ENCODE results near the gene HLA-DQA2.
"Not testable (repeated sequence)": the region's sequence is repeated elsewhere in the genome, so short reads cannot be mapped to it uniquely, and the experiment has no call there.

HLA-DQA2 gene

GRCh38 chr6:32741031-32741960, at the start of gene HLA-DQA2:
Gene HLA-DQA2, plus strand, starts transcription at chr6:32741391. Its CDS starts 53 bp downstream, at chr6:32741444.
- DNase-seq, result no peak
- in situ Hi-C loops (cut with HindIII; ENCODE audit: low pct_ligation_motif_present, low pct_unique_long_range_greater_than_20kb, low sequenced_read_pairs), result no loop called here

GRCh38 chr6:32692019-32692418, 49.2 kb upstream of the HLA-DQA2 start:
- in situ Hi-C loops (cut with HindIII; ENCODE audit: low pct_ligation_motif_present, low pct_unique_long_range_greater_than_20kb, low sequenced_read_pairs), result no loop called here
- no peak for DNase-seq

GRCh38 chr6:32697031-32697430, 44.2 kb upstream of the HLA-DQA2 start:
- DNase-seq, result no peak
- in situ Hi-C loops (cut with HindIII; ENCODE audit: low pct_ligation_motif_present, low pct_unique_long_range_greater_than_20kb, low sequenced_read_pairs), result no loop called here

- peak; percentile 47 for DNase-seq
- in situ Hi-C loops (cut with HindIII; ENCODE audit: low pct_ligation_motif_present, low pct_unique_long_range_greater_than_20kb, low sequenced_read_pairs), result no loop called here
Observed at GRCh38 chr6:32700391-32701040, 40.7 kb upstream of the HLA-DQA2 start.

- no peak for DNase-seq
- in situ Hi-C loops (cut with HindIII; ENCODE audit: low pct_ligation_motif_present, low pct_unique_long_range_greater_than_20kb, low sequenced_read_pairs), result no loop called here
Observed at GRCh38 chr6:32703347-32703746, 37.8 kb upstream of the HLA-DQA2 start.

GRCh38 chr6:32705164-32705563, 36.0 kb upstream of the HLA-DQA2 start:
- in situ Hi-C loops (cut with HindIII; ENCODE audit: low pct_ligation_motif_present, low pct_unique_long_range_greater_than_20kb, low sequenced_read_pairs); DNase-seq: not testable (repeated sequence)

- in situ Hi-C loops (cut with HindIII; ENCODE audit: low pct_ligation_motif_present, low pct_unique_long_range_greater_than_20kb, low sequenced_read_pairs), result no loop called here
- DNase-seq, result no peak
Observed at GRCh38 chr6:32709625-32710024, 31.6 kb upstream of the HLA-DQA2 start.

- in situ Hi-C loops (cut with HindIII; ENCODE audit: low pct_ligation_motif_present, low pct_unique_long_range_greater_than_20kb, low sequenced_read_pairs), result no loop called here
- no peak for DNase-seq
Observed at GRCh38 chr6:32713241-32713640, 27.9 kb upstream of the HLA-DQA2 start.

GRCh38 chr6:32716396-32716795, 24.8 kb upstream of the HLA-DQA2 start:
- DNase-seq, result no peak
- in situ Hi-C loops (cut with HindIII; ENCODE audit: low pct_ligation_motif_present, low pct_unique_long_range_greater_than_20kb, low sequenced_read_pairs), result no loop called here

- in situ Hi-C loops (cut with HindIII; ENCODE audit: low pct_ligation_motif_present, low pct_unique_long_range_greater_than_20kb, low sequenced_read_pairs), result no loop called here
Observed at GRCh38 chr6:32718879-32719278, 22.3 kb upstream of the HLA-DQA2 start.

GRCh38 chr6:32738126-32738525, 3.1 kb upstream of the HLA-DQA2 start:
- no peak for DNase-seq

More at GRCh38 chr6:32718879-32719278, 22.3 kb upstream of the HLA-DQA2 start:
- no peak for DNase-seq

GRCh38 chr6:32742374-32742773, 1.2 kb downstream of the HLA-DQA2 start:
- DNase-seq, result no peak
- in situ Hi-C loops (cut with HindIII; ENCODE audit: low pct_ligation_motif_present, low pct_unique_long_range_greater_than_20kb, low sequenced_read_pairs), result no loop called here

More at GRCh38 chr6:32738126-32738525, 3.1 kb upstream of the HLA-DQA2 start:
- in situ Hi-C loops (cut with HindIII; ENCODE audit: low pct_ligation_motif_present, low pct_unique_long_range_greater_than_20kb, low sequenced_read_pairs), result no loop called here

GRCh38 chr6:32744776-32745175, 3.6 kb downstream of the HLA-DQA2 start:
- in situ Hi-C loops (cut with HindIII; ENCODE audit: low pct_ligation_motif_present, low pct_unique_long_range_greater_than_20kb, low sequenced_read_pairs), result no loop called here

GRCh38 chr6:32745649-32746048, 4.5 kb downstream of the HLA-DQA2 start:
- in situ Hi-C loops (cut with HindIII; ENCODE audit: low pct_ligation_motif_present, low pct_unique_long_range_greater_than_20kb, low sequenced_read_pairs); DNase-seq: not testable (repeated sequence)

More at GRCh38 chr6:32744776-32745175, 3.6 kb downstream of the HLA-DQA2 start:
- no peak for DNase-seq

- in situ Hi-C loops (cut with HindIII; ENCODE audit: low pct_ligation_motif_present, low pct_unique_long_range_greater_than_20kb, low sequenced_read_pairs), result no loop called here
- no peak for DNase-seq
Observed at GRCh38 chr6:32752580-32752979, 11.4 kb downstream of the HLA-DQA2 start.

GRCh38 chr6:32759669-32760068, 18.5 kb downstream of the HLA-DQA2 start:
- in situ Hi-C loops (cut with HindIII; ENCODE audit: low pct_ligation_motif_present, low pct_unique_long_range_greater_than_20kb, low sequenced_read_pairs), result no loop called here
- no peak for DNase-seq

GRCh38 chr6:32761072-32761471, 19.9 kb downstream of the HLA-DQA2 start:
- in situ Hi-C loops (cut with HindIII; ENCODE audit: low pct_ligation_motif_present, low pct_unique_long_range_greater_than_20kb, low sequenced_read_pairs), result no loop called here
- no peak for DNase-seq

GRCh38 chr6:32761548-32761947, 20.4 kb downstream of the HLA-DQA2 start:
- in situ Hi-C loops (cut with HindIII; ENCODE audit: low pct_ligation_motif_present, low pct_unique_long_range_greater_than_20kb, low sequenced_read_pairs), result no loop called here
- no peak for DNase-seq

- in situ Hi-C loops (cut with HindIII; ENCODE audit: low pct_ligation_motif_present, low pct_unique_long_range_greater_than_20kb, low sequenced_read_pairs), result no loop called here
- DNase-seq, result no peak
Observed at GRCh38 chr6:32763421-32763820, 22.2 kb downstream of the HLA-DQA2 start, which contains the start of gene HLA-DQB2. Gene HLA-DQB2, minus strand, starts transcription at chr6:32763532. Its CDS starts 62 bp downstream, at chr6:32763470.
